Measurements from ENCODE around the gene SDHD. TPM values are rescaled to one million over a fixed set of nuclear protein-coding genes. Genes with fewer than 3 reads are reported as not detected.
"Not testable (repeated sequence)": the region's sequence is repeated elsewhere in the genome, so short reads cannot be mapped to it uniquely, and the experiment has no call there.

SDHD gene
- 63.7 and 76.6 TPM in 2 replicates for total RNA-seq

GRCh38 chr11:112086422-112087191 is at the start of gene SDHD, which contains the start of gene TIMM8B:
TSS of gene SDHD (plus strand) at chr11:112086873. CDS start at chr11:112086908, 35 bp downstream.
TSS of gene TIMM8B (minus strand) at chr11:112086756. CDS start at chr11:112086723, 33 bp downstream.
- peak; percentile 94 for DNase-seq (ENCODE audit: extremely low read depth, low read depth, low spot score)

GRCh38 chr11:112037527-112037926 is 49.1 kb upstream of the SDHD start:
- DNase-seq (ENCODE audit: extremely low read depth, low read depth, low spot score), result no peak

GRCh38 chr11:112042161-112042960 is 44.3 kb upstream of the SDHD start:
- DNase-seq (ENCODE audit: extremely low read depth, low read depth, low spot score), result no peak

- DNase-seq (ENCODE audit: extremely low read depth, low read depth, low spot score), result no peak
Measured at GRCh38 chr11:112042961-112043304, 43.7 kb upstream of the SDHD start.

GRCh38 chr11:112044961-112045360 is 41.7 kb upstream of the SDHD start:
- DNase-seq (ENCODE audit: extremely low read depth, low read depth, low spot score), result no peak

- DNase-seq (ENCODE audit: extremely low read depth, low read depth, low spot score), result not testable (repeated sequence)
Measured at GRCh38 chr11:112046647-112047046, 40.0 kb upstream of the SDHD start.

- DNase-seq (ENCODE audit: extremely low read depth, low read depth, low spot score), result not testable (repeated sequence)
Measured at GRCh38 chr11:112048256-112048655, 38.4 kb upstream of the SDHD start.

GRCh38 chr11:112049777-112050176 is 36.9 kb upstream of the SDHD start:
- no peak for DNase-seq (ENCODE audit: extremely low read depth, low read depth, low spot score)

GRCh38 chr11:112050721-112051120 is 36.0 kb upstream of the SDHD start:
- DNase-seq (ENCODE audit: extremely low read depth, low read depth, low spot score), result no peak

- no peak for DNase-seq (ENCODE audit: extremely low read depth, low read depth, low spot score)
Measured at GRCh38 chr11:112051768-112052167, 34.9 kb upstream of the SDHD start.

GRCh38 chr11:112057170-112057569 is 29.5 kb upstream of the SDHD start:
- DNase-seq (ENCODE audit: extremely low read depth, low read depth, low spot score), result no peak

- DNase-seq (ENCODE audit: extremely low read depth, low read depth, low spot score), result no peak
Measured at GRCh38 chr11:112058103-112058502, 28.6 kb upstream of the SDHD start.

- DNase-seq (ENCODE audit: extremely low read depth, low read depth, low spot score), result no peak
Measured at GRCh38 chr11:112062923-112063322, 23.8 kb upstream of the SDHD start.

GRCh38 chr11:112073941-112074811 is 12.5 kb upstream of the SDHD start, which contains the start of the genes NKAPD1 and PIH1D2:
TSS of gene NKAPD1 (plus strand) at chr11:112074299. CDS start at chr11:112075575, 1,276 bp downstream.
TSS of gene PIH1D2 (minus strand) at chr11:112074017. CDS start at chr11:112073174, 843 bp downstream.
- DNase-seq (ENCODE audit: extremely low read depth, low read depth, low spot score), result peak; percentile 80

GRCh38 chr11:112082729-112083128 is 3.9 kb upstream of the SDHD start:
- no peak for DNase-seq (ENCODE audit: extremely low read depth, low read depth, low spot score)

- no peak for DNase-seq (ENCODE audit: extremely low read depth, low read depth, low spot score)
Measured at GRCh38 chr11:112085822-112086421, 751 bp upstream of the SDHD start.

GRCh38 chr11:112087212-112087611 is 539 bp downstream of the SDHD start:
- DNase-seq (ENCODE audit: extremely low read depth, low read depth, low spot score), result no peak

GRCh38 chr11:112095302-112095701 is 8.6 kb downstream of the SDHD start:
- not testable (repeated sequence) for DNase-seq (ENCODE audit: extremely low read depth, low read depth, low spot score)

GRCh38 chr11:112096194-112096593 is 9.5 kb downstream of the SDHD start:
- DNase-seq (ENCODE audit: extremely low read depth, low read depth, low spot score), result no peak

All from glomerular endothelial cell (primary cell).